Colonic mucosa (tissue), 4 donors: ENCODE results near the gene CSTA. TPM values are rescaled to one million over a fixed set of nuclear protein-coding genes. Genes with fewer than 3 reads are reported as not detected.
A peak's percentile ranks its signal among the peaks of the same experiment; 100 is the strongest.

ENCODE experiments used
- DNase-seq: peaks from one replicate; pipeline ENCODE4 v3.0.0-alpha.2; 2020
- H3K27ac ChIP-seq: fragments of 200-600 bp; one replicate; pipeline ENCODE4 v1.8.0; 2021
- H3K27me3 ChIP-seq: fragments of 200-600 bp; one replicate; pipeline ENCODE4 v1.8.0; 2021
- H3K36me3 ChIP-seq: fragments of 200-600 bp; one replicate; pipeline ENCODE4 v1.8.0; 2021
- H3K4me1 ChIP-seq: fragments of 200-600 bp; one replicate; pipeline ENCODE4 v1.8.0; 2021; ENCODE audit warnings: mild to moderate bottlenecking
- H3K4me3 ChIP-seq: fragments of 200-600 bp; one replicate; pipeline ENCODE4 v1.8.0; 2021
- H3K9ac ChIP-seq, 2 donors: one replicate each; pipeline ENCODE4 v1.7.0; 2013; ENCODE audit warnings: control low read depth in 2 of 2, low read depth in 2 of 2, low read length in 2 of 2
- H3K9me3 ChIP-seq: fragments of 200-600 bp; one replicate; pipeline ENCODE4 v1.8.0; 2021
- CTCF ChIP-seq: fragments of 200-600 bp; IDR thresholded peaks from one replicate; pipeline ENCODE4 v1.8.0; 2022; ENCODE audit warnings: antibody characterized with exemption, mild to moderate bottlenecking
- intact Hi-C: fragments of 100-400 bp; cut with DNase I; formaldehyde crosslinking; loops from one replicate; pipeline ENCODE4 v1.14.1; 2022
- total RNA-seq, 2 donors: library from RNA; stranded (reverse); fragmentation: NEBNext Ultra II Directional in 1 of 2; extraction: Animal tissue kit (Norgen Biotek cat#: 25700) in 1 of 2; gene quantifications; one replicate each; pipeline ENCODE4 v1.2.1, GENCODE V29; 2021
- donor health status: healthy.
- donor health status: DM: no; HTN: no; CAD: no.
- donor health status: DM: no; HTN: no; CAD: no.

CSTA gene
- total RNA-seq, 2 donors from 2014 or later: 1.2 TPM; not detected in 1

DNA sequence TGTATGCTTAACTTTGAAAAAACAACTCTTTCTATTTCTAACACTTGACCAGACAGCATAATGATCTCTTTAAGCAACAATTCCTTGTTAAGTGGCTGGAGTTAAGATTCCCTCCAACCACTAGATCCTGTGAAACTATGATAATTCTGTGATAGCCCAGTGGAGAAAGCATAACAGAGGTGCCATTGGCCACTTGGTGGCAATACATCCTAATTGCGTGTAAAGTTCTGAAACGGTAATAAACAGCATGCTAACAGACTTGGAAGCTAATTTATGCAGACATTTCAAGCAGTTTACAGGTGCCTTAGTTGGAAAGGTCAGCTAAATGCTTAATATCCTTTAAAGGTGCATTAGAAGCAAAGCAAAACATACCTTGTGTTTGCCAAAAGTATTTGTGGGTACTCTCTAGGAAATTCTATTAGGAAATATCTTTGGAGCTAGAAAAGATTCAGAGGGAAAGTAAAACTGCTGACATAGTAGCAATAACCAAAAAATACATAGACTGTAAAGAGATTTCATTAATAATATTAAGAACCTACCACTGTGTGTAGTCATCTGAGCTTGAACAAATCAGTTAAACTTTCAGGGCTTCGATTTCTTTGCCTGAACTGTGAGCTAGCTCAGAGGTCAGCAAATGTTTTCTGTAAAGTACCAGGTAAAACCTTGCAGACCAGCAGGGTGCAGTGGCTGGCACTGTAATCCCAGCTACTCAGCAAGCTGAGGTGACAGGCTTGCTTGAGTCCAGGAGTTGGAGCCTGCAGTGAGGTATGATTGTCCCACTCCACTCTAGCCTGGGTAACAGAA lies 19.0 kb upstream of the CSTA start:
- no peaks in the 10 kb centered on the region for H3K9me3 ChIP-seq
- DNase-seq: peak; percentile 62
- H3K27ac ChIP-seq: no peak overlapping the region
- peak; percentile 25 for TF ChIP-seq CTCF
- H3K4me3 ChIP-seq: no peak overlapping the region
- no peaks in the 10 kb centered on the region for H3K4me1 ChIP-seq
- no peaks in the 10 kb centered on the region for H3K36me3 ChIP-seq
- intact Hi-C loops: loop anchor here (2.0 kb wide), 1 partner anchor 51 kb away; no protein-coding TSS in a partner anchor
- peak overlapping the region in 1 of 2 donors; percentile 26 for H3K9ac ChIP-seq
- no peaks in the 10 kb centered on the region for H3K27me3 ChIP-seq

DNA sequence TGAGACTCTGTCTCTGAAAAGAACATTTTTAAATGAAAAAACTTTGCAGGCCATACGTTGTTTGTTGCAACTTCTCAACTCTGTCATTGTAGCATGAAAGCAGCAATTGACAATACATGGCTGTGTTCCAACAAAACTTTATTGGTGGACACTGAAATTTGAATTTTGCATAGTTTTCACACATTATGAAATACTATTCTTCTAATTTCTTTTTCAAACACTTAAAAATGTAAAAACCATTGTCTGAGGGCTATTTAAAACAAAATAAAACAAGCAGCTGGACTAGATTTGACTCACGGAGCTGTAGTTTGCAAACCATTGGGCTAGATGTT lies 18.5 kb upstream of the CSTA start:
- no peaks in the 10 kb centered on the region for H3K9me3 ChIP-seq
- H3K27ac ChIP-seq: no peak overlapping the region
- no peak overlapping the region for H3K9ac ChIP-seq
- no peak for DNase-seq
- no peaks in the 10 kb centered on the region for H3K27me3 ChIP-seq
- H3K4me1 ChIP-seq: no peaks in the 10 kb centered on the region
- no peak overlapping the region for H3K4me3 ChIP-seq
- no peaks in the 10 kb centered on the region for H3K36me3 ChIP-seq
- TF ChIP-seq CTCF: no peak
- intact Hi-C loops: loop anchor here (2.0 kb wide), 1 partner anchor 50 kb away; no protein-coding TSS in a partner anchor

GRCh38 chr3:122307094-122307687 lies 17.9 kb upstream of the CSTA start:
- Histone ChIP-seq H3K9ac (no peak overlapping the region), H3K9me3 (no peaks in the 10 kb centered on the region), H3K4me1 (no peaks in the 10 kb centered on the region), H3K36me3 (no peaks in the 10 kb centered on the region), H3K27ac (no peak overlapping the region), H3K27me3 (no peaks in the 10 kb centered on the region), H3K4me3 (no peak overlapping the region)
- no peak for DNase-seq
- intact Hi-C loops: loop anchor here (2.0 kb wide), 1 partner anchor 50 kb away; no protein-coding TSS in a partner anchor
- no peak for TF ChIP-seq CTCF

GRCh38 chr3:122307976-122308375 lies 17.1 kb upstream of the CSTA start:
- Histone ChIP-seq H3K36me3 (no peaks in the 10 kb centered on the region), H3K27ac (no peak overlapping the region), H3K4me1 (no peaks in the 10 kb centered on the region), H3K9me3 (no peaks in the 10 kb centered on the region), H3K9ac (no peak overlapping the region), H3K27me3 (no peaks in the 10 kb centered on the region), H3K4me3 (no peak overlapping the region)
- TF ChIP-seq CTCF: no peak
- no peak for DNase-seq
- intact Hi-C loops: loop anchor here (2.0 kb wide), 1 partner anchor 49 kb away; no protein-coding TSS in a partner anchor

GRCh38 chr3:122310361-122310760 lies 14.7 kb upstream of the CSTA start:
- Histone ChIP-seq H3K27ac (peak overlapping the region; percentile 35), H3K4me1 (no peaks in the 10 kb centered on the region), H3K4me3 (no peak overlapping the region), H3K9me3 (no peaks in the 10 kb centered on the region), H3K27me3 (no peaks in the 10 kb centered on the region), H3K9ac (peak overlapping the region in 1 of 2 donors; percentile 43), H3K36me3 (no peaks in the 10 kb centered on the region)
- intact Hi-C loops: no loop called here
- TF ChIP-seq CTCF: no peak
- DNase-seq: peak; percentile 52
